Heart left ventricle (tissue), 13 donors: ENCODE data around the gene PYGL.
"Not testable (repeated sequence)": the region's sequence is repeated elsewhere in the genome, so short reads cannot be mapped to it uniquely, and the experiment has no call there.

Source experiments
- POLR2A ChIP-seq, 2 donors: fragments of 450-650 bp; IDR thresholded peaks; one replicate each; pipeline ENCODE4 v1.6.1; 2017; ENCODE audit warnings: antibody characterized with exemption in 2 of 2, mild to moderate bottlenecking in 2 of 2, moderate library complexity in 2 of 2
- TF ChIP-seq, protein P1 (sequence below), 12 donors: fragments of 200-600 bp; sonication (generic) in 4 of 12; IDR thresholded peaks; one replicate each; pipeline versions ENCODE4 v1.5.0 to v1.8.0; 2018 to 2022; ENCODE audit warnings: antibody characterized with exemption in 12 of 12, mild to moderate bottlenecking in 5 of 12
- donor health status: ischemic (EF 13 %, LVEDD 7.1; RV severe dilation, severe dysfunction).
- donor health status: DM: no; HTN: yes; CAD: no.
- donor health status: DM: no; HTN: no; CAD: no.
- donor health status: ischemic (EF 25% LVEDD 6.9; RV normal size, moderate dysfunction).
- donor health status: ischemic (EF 25% LVEDD 5.7; RV mildly dilated, moderate dysfunction).
- donor health status: ischemic (EF 35%, LVEDD 5.7; RV mildly dilated, moderate dysfunction).
- donor health status: nonischemic (EF 11% LVEDD 7.7; RV severe dilation, severe dysfunction).
- donor health status: DM: yes; HTN: yes; CAD: no.
- donor health status: PGD.
- donor health status: ischemic (EF 29% LVEDD 5.4; RV normal size, mild dysfunction).
- donor health status: nonischemic (EF 23%, LVEDD 6.1; RV moderate dilation, normal function).

DNA sequence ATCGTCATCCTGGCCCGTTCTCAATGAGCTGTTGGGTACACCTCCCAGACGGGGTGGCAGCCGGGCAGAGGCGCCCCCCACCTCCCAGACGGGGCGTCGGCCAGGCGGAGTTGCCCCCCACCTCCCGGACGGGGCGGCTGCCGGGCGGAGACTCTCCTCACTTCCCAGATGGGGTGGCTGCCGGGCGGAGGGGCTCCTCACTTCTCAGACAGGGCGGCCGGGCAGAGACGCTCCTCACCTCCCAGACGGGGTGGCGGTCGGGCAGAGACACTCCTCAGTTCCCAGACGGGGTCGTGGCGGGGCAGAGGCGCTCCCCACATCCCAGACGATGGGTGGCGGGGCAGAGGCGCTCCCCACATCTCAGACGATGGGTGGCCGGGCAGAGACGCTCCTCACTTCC is 12.1 kb upstream of the PYGL start:
- not testable (repeated sequence) for TF ChIP-seq POLR2A (IDR thresholded peaks at IDR 0.05)
- TF ChIP-seq, protein P1, sequence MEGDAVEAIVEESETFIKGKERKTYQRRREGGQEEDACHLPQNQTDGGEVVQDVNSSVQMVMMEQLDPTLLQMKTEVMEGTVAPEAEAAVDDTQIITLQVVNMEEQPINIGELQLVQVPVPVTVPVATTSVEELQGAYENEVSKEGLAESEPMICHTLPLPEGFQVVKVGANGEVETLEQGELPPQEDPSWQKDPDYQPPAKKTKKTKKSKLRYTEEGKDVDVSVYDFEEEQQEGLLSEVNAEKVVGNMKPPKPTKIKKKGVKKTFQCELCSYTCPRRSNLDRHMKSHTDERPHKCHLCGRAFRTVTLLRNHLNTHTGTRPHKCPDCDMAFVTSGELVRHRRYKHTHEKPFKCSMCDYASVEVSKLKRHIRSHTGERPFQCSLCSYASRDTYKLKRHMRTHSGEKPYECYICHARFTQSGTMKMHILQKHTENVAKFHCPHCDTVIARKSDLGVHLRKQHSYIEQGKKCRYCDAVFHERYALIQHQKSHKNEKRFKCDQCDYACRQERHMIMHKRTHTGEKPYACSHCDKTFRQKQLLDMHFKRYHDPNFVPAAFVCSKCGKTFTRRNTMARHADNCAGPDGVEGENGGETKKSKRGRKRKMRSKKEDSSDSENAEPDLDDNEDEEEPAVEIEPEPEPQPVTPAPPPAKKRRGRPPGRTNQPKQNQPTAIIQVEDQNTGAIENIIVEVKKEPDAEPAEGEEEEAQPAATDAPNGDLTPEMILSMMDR (IDR thresholded peaks at IDR 0.05) = not testable (repeated sequence)
